GM12892 (cell line): ENCODE measurements around the gene HCN2.

ENCODE experiments used
- POLR2A ChIP-seq: IDR thresholded peaks from 2 replicates; pipeline ENCODE4 v1.6.1; 2011; ENCODE audit warnings: low read depth, low read length, control low read depth
- POLR2AphosphoS5 ChIP-seq: IDR thresholded peaks from 2 replicates; pipeline ENCODE4 v1.6.1; 2011; ENCODE audit warnings: low read depth, low read length, control low read depth

DNA sequence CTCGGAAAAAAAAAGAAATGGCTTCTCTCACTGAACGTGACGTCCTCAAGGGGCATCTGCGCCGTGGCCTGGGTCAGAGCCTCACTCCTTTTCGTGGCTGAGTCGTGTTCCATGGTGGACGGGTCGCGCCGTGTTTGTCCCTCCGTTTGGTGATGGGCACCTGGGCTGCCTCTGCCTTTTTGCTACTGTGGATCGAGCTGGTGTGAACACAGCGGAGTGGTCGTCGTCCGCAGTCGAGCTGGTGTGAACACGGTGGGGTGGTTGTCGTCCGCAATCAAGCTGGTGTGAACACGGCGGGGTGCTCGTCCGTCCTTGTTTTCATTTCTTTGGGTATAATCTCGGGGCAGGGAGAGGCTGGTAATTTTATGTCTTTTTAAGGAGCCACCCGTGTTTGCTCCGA, 11.6 kb downstream of the HCN2 start:
- TF ChIP-seq POLR2A, result no peak
- no peak for TF ChIP-seq POLR2AphosphoS5
